HFFc6 (cell line): ENCODE data around the gene FTCD. TPM values are rescaled to one million over a fixed set of nuclear protein-coding genes. Genes with fewer than 3 reads are reported as not detected.
"Not testable (repeated sequence)": the region's sequence is repeated elsewhere in the genome, so short reads cannot be mapped to it uniquely, and the experiment has no call there.

Experiments used
- DNase-seq: peaks from one replicate; pipeline ENCODE4 v3.0.0-alpha.2; 2018
- H3K27ac Mint-ChIP-seq: 2 replicates; pipeline ENCODE4 v1.8.0; 2020; ENCODE audit warnings: mild to moderate bottlenecking, mixed read lengths
- H3K27me3 Mint-ChIP-seq: 2 replicates; pipeline ENCODE4 v1.8.0; 2021; ENCODE audit warnings: mild to moderate bottlenecking, moderate library complexity, mixed read lengths; ENCODE audit not compliant: insufficient read depth
- H3K36me3 Mint-ChIP-seq: 2 replicates; pipeline ENCODE4 v1.8.0; 2021; ENCODE audit warnings: low read depth, mixed read lengths
- H3K4me1 Mint-ChIP-seq: 2 replicates; pipeline ENCODE4 v1.8.0; 2020; ENCODE audit warnings: low read depth, mixed read lengths
- H3K4me3 Mint-ChIP-seq: 2 replicates; pipeline ENCODE4 v1.8.0; 2020; ENCODE audit warnings: mild to moderate bottlenecking, moderate library complexity, mixed read lengths
- H3K9me3 Mint-ChIP-seq: 2 replicates; pipeline ENCODE4 v1.8.0; 2020; ENCODE audit warnings: mild to moderate bottlenecking, mixed read lengths
- total RNA-seq, 6 experiments: library from RNA; stranded (reverse); fragmentation: NEBNext Ultra II Directional; extraction: Animal tissue kit (Norgen Biotek cat#: 25700); gene quantifications; 2 replicates in 1 of 6; 3 replicates in 5 of 6; pipeline ENCODE4 v1.2.3, GENCODE V29; 2021
- TF ChIP-seq, protein P1 (sequence below): fragments of 200-600 bp; sonication (generic); IDR thresholded peaks from 2 replicates; pipeline ENCODE4 v1.5.0; 2021; ENCODE audit warnings: antibody characterized with exemption, mild to moderate bottlenecking

Gene FTCD
- total RNA-seq, 6 experiments from 2014 or later, result 0.12 to 1.2 (median 0.17) TPM; not detected in 1

DNA sequence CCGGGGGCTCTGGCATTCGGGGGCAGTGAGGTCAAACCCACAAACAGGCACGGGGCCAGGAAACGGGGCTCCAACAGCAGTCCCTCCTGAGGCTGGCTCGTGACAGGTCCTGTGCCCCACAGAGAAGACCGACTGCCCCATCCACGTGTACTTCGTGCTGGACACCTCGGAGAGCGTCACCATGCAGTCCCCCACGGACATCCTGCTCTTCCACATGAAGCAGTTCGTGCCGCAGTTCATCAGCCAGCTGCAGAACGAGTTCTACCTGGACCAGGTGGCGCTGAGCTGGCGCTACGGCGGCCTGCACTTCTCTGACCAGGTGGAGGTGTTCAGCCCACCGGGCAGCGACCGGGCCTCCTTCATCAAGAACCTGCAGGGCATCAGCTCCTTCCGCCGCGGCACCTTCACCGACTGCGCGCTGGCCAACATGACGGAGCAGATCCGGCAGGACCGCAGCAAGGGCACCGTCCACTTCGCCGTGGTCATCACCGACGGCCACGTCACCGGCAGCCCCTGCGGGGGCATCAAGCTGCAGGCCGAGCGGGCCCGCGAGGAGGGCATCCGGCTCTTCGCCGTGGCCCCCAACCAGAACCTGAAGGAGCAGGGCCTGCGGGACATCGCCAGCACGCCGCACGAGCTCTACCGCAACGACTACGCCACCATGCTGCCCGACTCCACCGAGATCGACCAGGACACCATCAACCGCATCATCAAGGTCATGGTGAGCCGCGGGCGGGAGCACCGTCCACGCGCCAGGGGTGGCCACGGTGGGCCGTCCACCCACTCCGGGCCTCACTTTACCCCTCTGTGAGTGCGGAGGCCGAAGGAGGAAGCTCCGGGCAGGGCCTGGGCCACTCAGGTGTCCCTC lies 43.3 kb downstream of the FTCD start:
- DNase-seq, result no peak
- no peak overlapping the region for H3K27ac Mint-ChIP-seq
- no peak overlapping the region for H3K4me3 Mint-ChIP-seq
- H3K4me1 Mint-ChIP-seq, result peaks cover 6% of the 10 kb centered on the region
- H3K36me3 Mint-ChIP-seq, result peaks cover 39% of the 10 kb centered on the region
- H3K9me3 Mint-ChIP-seq, result no peaks in the 10 kb centered on the region
- TF ChIP-seq, protein P1, sequence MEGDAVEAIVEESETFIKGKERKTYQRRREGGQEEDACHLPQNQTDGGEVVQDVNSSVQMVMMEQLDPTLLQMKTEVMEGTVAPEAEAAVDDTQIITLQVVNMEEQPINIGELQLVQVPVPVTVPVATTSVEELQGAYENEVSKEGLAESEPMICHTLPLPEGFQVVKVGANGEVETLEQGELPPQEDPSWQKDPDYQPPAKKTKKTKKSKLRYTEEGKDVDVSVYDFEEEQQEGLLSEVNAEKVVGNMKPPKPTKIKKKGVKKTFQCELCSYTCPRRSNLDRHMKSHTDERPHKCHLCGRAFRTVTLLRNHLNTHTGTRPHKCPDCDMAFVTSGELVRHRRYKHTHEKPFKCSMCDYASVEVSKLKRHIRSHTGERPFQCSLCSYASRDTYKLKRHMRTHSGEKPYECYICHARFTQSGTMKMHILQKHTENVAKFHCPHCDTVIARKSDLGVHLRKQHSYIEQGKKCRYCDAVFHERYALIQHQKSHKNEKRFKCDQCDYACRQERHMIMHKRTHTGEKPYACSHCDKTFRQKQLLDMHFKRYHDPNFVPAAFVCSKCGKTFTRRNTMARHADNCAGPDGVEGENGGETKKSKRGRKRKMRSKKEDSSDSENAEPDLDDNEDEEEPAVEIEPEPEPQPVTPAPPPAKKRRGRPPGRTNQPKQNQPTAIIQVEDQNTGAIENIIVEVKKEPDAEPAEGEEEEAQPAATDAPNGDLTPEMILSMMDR, result no peak
- H3K27me3 Mint-ChIP-seq, result peaks cover 2% of the 10 kb centered on the region; the same call in 1 of the 2 replicates

DNA sequence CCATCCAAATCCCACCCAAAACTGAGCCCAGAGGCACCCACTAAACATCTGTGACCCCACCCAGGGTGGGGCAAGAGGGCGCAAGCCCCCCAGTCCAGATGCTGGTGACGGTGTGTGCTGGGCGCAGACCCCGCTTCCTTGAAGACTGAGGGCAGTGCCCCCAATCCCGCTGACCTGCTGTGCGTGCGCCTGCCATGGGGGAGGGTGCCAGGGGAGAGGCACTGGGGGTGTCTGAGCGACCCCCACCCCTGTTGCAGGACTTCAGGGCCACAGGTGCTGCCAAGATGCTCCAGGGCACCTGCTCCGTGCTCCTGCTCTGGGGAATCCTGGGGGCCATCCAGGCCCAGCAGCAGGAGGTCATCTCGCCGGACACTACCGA lies 44.2 kb downstream of the FTCD start:
- no peak overlapping the region for H3K4me3 Mint-ChIP-seq
- H3K27me3 Mint-ChIP-seq, result peaks cover 2% of the 10 kb centered on the region; the same call in 1 of the 2 replicates
- no peaks in the 10 kb centered on the region for H3K4me1 Mint-ChIP-seq
- DNase-seq, result no peak
- TF ChIP-seq, protein P1, result no peak
- H3K27ac Mint-ChIP-seq, result no peak overlapping the region
- H3K9me3 Mint-ChIP-seq, result no peaks in the 10 kb centered on the region
- H3K36me3 Mint-ChIP-seq, result peaks cover 44% of the 10 kb centered on the region

DNA sequence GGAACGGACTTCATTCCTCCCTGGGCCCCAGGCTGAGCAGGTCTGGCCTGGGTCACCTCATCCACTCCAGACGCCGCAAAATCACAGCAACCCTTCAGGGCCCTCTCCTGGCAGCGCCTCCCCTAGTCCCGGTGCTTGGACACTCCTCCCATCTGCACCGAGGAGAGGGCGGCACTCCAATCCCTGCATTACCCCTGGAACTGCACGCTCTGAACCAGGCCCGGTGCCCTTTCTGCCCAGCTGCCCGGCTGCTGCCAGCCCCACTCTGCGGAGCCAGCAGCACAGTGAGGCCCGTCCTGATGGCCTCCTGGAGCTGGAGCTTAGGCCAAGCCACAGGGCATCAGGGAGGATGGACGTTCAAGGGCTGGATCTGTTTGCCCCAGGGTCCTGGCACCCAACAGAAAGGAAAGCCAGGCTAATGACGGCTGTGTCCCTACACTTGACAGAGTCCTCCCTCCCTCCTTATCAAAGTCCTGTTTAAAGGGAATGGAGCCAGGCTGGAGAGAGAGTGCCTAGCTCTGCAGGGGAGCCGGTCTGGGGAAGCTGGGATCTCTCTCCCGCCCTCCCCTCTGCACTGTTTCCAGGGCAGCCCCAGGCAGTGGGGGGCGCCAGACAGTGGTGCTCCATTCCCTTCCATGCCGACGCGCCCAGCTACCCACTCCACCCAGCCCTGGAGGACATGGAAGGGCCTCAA lies 44.7 kb downstream of the FTCD start:
- DNase-seq, result no peak
- Mint-ChIP-seq H3K4me1 (0 out of 2 replicates have a peak, but pooled peaks cover 5% of the 10 kb centered on the region), H3K36me3 (peaks cover 49% of the 10 kb centered on the region)

DNA sequence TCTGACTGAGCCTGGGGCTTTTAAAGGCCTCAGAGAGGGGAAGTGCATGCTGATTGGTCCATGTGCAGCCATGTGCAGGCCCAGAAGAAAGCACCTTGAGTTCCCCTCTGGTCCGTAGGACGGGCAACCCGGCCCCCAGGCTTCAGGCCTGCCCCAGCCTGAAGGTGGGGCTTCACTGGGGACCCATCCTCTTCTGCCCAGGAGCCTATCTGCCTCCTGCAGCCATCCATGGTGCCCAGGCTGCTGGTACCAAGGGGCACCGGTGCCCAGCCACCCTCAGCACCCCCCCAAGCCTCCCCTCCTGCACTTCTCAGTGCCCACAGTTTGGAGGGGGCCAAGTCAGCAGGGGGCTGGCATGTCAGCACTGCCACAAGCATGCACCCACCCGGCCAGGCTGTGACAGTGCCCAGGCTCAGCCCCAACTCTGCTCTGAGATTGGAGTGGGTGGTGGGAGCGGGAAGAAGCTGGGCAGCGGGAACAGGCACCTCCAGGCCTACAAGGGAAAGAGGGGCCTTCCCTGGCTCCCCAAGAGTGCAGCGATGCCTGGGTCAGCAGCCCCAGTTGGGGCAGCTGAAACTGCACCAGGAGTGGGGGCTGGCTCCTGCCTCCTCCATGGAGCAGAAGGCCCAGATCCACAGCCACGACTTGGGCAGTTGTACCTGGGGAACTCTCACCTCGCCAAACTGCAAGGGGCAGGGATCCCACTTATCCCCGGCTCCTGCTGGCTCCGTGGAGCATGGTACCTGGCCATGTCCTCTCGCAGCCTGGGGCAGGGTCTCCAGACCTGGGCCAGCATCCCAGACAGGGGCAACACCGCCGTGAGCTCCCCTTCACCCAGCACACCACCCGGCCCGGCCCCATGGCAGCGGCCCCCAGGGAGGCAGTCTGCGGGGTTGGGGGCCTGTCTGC lies 45.8 kb downstream of the FTCD start:
- peaks cover 3% of the 10 kb centered on the region for H3K9me3 Mint-ChIP-seq
- H3K27me3 Mint-ChIP-seq, result no peaks in the 10 kb centered on the region
- no peak overlapping the region for H3K4me3 Mint-ChIP-seq
- no peak overlapping the region for H3K27ac Mint-ChIP-seq
- H3K4me1 Mint-ChIP-seq, result peaks cover 7% of the 10 kb centered on the region
- no peak for DNase-seq
- TF ChIP-seq, protein P1, result no peak
- peaks cover 48% of the 10 kb centered on the region for H3K36me3 Mint-ChIP-seq

More for the DNA sequence above, 44.7 kb downstream of the FTCD start:
- Mint-ChIP-seq H3K27ac (no peak overlapping the region), H3K27me3 (no peaks in the 10 kb centered on the region), H3K4me3 (no peak overlapping the region), H3K9me3 (no peaks in the 10 kb centered on the region)
- TF ChIP-seq, protein P1, result no peak

DNA sequence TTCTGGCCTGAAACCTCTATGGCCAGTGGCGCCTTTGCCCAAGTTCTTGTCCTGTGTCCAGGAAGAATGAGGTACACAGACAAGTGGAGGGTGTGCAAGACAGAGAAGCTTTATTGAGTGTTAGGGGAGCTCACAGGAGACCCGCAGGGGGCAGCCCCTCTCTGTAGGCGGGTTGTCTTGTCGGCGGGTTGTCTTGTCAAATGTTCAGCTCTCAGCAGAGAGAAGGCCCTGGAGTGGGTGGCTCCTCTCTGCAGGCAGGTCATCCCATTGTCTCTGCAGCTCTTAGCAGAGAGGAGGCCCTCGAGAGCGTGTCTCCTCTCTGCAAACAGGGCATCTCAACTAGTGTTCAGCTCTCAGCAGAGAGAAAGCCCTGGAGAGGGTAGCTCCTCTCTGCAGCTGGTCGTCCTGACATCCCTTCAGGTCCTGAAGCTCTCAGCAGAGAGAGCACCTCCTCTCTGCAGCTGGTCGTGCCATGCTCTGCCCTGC lies 46.5 kb downstream of the FTCD start:
- Mint-ChIP-seq H3K36me3 (peaks cover 50% of the 10 kb centered on the region), H3K27ac (no peak overlapping the region), H3K27me3 (no peaks in the 10 kb centered on the region), H3K4me3 (no peak overlapping the region), H3K4me1 (peaks cover 14% of the 10 kb centered on the region), H3K9me3 (peaks cover 10% of the 10 kb centered on the region)
- DNase-seq, result no peak
- TF ChIP-seq, protein P1, result no peak

DNA sequence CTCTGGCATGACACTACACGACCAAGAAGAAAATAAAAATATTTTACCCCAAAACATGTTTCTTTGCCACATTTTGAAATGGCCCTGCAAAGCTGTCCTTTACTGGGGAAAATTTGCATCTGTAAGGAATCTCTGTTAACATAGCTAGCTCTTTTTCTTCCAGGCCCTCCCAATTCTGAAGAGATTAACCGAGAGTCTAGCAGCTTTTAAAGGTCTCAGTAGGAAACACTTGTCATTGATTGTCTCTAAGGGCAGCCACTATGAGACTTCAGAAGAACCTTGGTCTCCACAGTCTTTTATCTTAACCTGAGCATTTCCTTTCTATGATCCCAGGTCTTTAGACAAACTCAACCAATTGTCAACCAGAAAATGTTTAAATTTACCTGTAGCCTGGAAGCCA lies 48.0 kb downstream of the FTCD start:
- Mint-ChIP-seq H3K9me3 (peaks cover 25% of the 10 kb centered on the region), H3K36me3 (peaks cover 60% of the 10 kb centered on the region), H3K4me1 (peaks cover 28% of the 10 kb centered on the region)
- not testable (repeated sequence) for H3K27me3 Mint-ChIP-seq, H3K4me3 Mint-ChIP-seq, DNase-seq, H3K27ac Mint-ChIP-seq
